ENCODE results near the gene SUCNR1.
A peak's percentile ranks its signal among the peaks of the same experiment; 100 is the strongest.
"Not testable (repeated sequence)": the region's sequence is repeated elsewhere in the genome, so short reads cannot be mapped to it uniquely, and the experiment has no call there.

The SUCNR1 gene

GRCh38 chr3:151871639-151872468, 1.6 kb upstream of the SUCNR1 start:
- DNase-seq, result no peak

- not testable (repeated sequence) for DNase-seq
Measured at GRCh38 chr3:151874079-151874478, 636 bp downstream of the SUCNR1 start.

- peak in 1 of 3 experiments; percentile 30 for DNase-seq
Measured at GRCh38 chr3:151875759-151876158, 2.3 kb downstream of the SUCNR1 start.

- no peak for DNase-seq
Measured at GRCh38 chr3:151877269-151877668, 3.8 kb downstream of the SUCNR1 start.

GRCh38 chr3:151878465-151878864, 5.0 kb downstream of the SUCNR1 start:
- no peak for DNase-seq

GRCh38 chr3:151879037-151879436, 5.6 kb downstream of the SUCNR1 start:
- DNase-seq, result no peak

GRCh38 chr3:151879679-151880415, 6.4 kb downstream of the SUCNR1 start:
- DNase-seq, result no peak

- no peak for DNase-seq
Measured at GRCh38 chr3:151880416-151880690, 6.9 kb downstream of the SUCNR1 start.

GRCh38 chr3:151881137-151881536, 7.7 kb downstream of the SUCNR1 start:
- DNase-seq, result no peak

- not testable (repeated sequence) for DNase-seq
Measured at GRCh38 chr3:151885397-151885796, 12.0 kb downstream of the SUCNR1 start.

- DNase-seq, result not testable (repeated sequence)
Measured at GRCh38 chr3:151887450-151888211, 14.2 kb downstream of the SUCNR1 start.

- peak in 2 of 3 experiments; percentile 55 to 92 for DNase-seq
Measured at GRCh38 chr3:151890721-151891141, 17.3 kb downstream of the SUCNR1 start.

GRCh38 chr3:151891721-151892120, 18.3 kb downstream of the SUCNR1 start:
- DNase-seq, result no peak

- no peak for DNase-seq
Measured at GRCh38 chr3:151894219-151894618, 20.8 kb downstream of the SUCNR1 start.

GRCh38 chr3:151895478-151896241, 22.2 kb downstream of the SUCNR1 start:
- DNase-seq, result peak in 1 of 3 experiments; percentile 43

GRCh38 chr3:151896246-151897012, 23.0 kb downstream of the SUCNR1 start:
- peak in 1 of 3 experiments; percentile 43 for DNase-seq

GRCh38 chr3:151898121-151898520, 24.7 kb downstream of the SUCNR1 start:
- DNase-seq, result not testable (repeated sequence)

- DNase-seq, result not testable (repeated sequence)
Measured at GRCh38 chr3:151898564-151899261, 25.3 kb downstream of the SUCNR1 start.

- no peak for DNase-seq
Measured at GRCh38 chr3:151899996-151900395, 26.6 kb downstream of the SUCNR1 start.

- no peak for DNase-seq
Measured at GRCh38 chr3:151900460-151900859, 27.0 kb downstream of the SUCNR1 start.
